HUDEP-2 (cell line): ENCODE data around the gene JPT1.
"Not testable (repeated sequence)": the region's sequence is repeated elsewhere in the genome, so short reads cannot be mapped to it uniquely, and the experiment has no call there.

Source experiments
- DNase-seq, 76 experiments: peaks; one replicate each; lab custom pipeline; 2025; ENCODE audit not compliant: unreplicated experiment in 76 of 76; lab: John Stamatoyannopoulos, UW

Gene JPT1

GRCh38 chr17:75131278-75132017, 22.9 kb downstream of the JPT1 start, which contains the start of gene NT5C:
Gene NT5C, minus strand, starts transcription at chr17:75131742. Its CDS starts 35 bp downstream, at chr17:75131707.
- peak in 68 of 76 experiments; percentile 21 to 82 (median 66) for DNase-seq

DNA sequence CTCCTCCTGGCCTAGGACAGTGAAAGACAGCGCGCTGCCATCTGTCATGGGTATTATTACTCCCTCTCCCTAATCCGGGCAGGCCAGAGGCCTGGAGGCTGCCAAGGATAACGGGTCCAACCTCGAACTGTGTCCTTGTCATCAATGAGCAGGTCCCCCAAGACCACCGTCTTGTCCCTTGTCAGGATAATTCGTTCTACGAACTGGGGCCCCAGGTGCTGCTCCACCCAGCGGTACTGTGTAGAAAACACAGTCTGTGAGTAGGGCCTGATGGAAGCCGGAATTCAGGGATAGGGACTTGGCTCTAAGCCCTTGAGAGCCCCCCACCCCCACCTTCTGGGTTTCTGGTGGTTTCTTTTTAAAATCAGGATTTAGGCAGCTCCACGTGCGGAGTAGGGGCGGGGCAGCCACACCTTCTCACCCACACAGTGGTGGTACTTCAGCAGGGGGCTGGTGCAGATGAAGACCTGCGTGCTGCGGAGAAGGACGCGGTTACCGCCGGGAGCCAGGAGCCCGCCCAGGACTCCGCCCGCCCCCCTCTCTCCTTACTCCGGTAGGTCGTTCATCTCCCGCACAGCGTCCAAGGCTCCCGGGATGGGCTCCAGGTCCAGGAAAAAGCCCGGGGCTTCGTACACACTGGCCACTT, 23.6 kb downstream of the JPT1 start:
- peak in 45 of 76 experiments; percentile 8 to 65 (median 38) for DNase-seq

DNA sequence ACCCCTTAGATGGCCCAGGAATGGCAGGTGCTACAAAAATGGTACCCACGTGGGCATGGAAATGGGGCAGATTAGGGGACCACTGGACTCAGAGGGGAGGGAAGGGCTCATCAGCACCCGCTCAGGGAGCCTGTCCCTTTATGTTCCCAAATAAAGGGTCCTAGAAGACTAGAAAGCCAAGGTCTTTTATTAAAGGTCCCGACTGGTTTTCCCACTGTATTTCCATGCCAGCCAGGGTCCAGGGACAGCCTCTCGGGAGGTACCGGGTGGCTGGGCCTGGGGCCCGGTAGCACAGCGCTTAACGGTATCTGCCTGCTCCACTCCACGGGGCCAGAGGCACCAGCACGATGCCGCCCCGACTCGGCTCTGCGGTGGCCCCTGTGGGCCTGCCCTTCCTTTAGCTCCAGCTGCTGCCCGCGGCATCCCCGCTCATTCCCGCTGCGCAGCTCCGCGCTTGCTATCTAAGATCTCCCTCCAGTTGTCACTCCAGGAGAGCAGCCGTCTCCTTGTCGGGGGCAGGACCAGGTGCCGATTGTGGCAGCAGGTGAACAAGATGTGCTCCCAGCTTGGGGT, 24.2 kb downstream of the JPT1 start:
- DNase-seq: no peak

GRCh38 chr17:75129576-75129975, 24.7 kb downstream of the JPT1 start:
- DNase-seq: no peak

DNA sequence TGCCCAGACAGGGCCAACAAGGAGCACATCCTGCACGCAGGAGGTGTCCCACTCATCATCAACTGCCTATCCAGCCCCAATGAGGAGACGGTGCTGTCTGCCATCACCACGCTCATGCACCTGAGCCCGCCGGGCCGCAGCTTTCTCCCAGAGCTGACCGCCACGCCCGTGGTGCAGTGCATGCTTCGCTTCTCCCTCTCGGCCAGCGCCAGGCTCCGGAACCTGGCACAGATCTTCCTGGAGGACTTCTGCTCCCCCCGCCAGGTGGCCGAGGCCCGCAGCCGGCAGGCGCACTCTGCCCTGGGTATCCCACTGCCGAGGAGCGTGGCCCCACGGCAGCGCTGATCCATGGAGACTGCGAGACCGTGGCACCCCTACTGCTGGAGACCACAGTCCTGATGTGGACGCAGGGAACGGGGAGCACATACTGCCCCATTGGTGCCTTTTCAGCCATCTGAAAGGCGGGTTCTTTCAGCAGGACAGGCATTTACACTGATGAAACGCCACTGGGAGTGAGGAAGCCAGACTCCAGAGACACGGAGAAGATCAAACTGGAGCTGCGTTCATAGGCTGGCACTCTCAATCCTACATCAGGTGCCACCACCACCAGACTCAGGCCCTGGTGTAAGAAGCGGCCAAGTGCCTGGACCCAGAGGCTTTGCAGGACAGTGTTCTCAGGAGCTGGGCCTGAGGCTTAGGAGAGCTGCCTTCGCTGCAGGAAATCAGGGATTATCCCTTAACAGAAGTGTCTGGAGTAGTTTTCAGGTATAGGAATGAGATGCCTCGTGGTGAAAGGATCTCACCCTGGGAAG, 25.4 kb downstream of the JPT1 start:
- DNase-seq: no peak

DNA sequence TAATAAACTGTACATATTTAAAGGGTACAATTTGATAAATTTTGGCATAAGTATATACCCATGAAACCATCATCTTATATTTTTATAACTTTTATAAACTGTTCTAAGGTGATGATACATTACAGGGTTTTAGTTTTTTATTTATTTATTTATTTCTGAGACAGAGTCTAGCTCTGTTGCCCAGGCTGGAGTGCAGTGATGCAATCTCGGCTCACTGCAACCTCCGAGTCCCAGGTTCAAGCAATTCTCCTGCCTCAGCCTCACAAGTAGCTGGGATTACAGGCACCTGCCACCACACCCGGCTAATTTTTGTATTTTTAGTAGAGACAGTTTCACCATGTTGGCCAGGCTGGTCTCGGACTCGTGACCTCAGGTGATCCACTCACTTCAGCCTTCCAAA, 26.4 kb downstream of the JPT1 start:
- DNase-seq: not testable (repeated sequence)

DNA sequence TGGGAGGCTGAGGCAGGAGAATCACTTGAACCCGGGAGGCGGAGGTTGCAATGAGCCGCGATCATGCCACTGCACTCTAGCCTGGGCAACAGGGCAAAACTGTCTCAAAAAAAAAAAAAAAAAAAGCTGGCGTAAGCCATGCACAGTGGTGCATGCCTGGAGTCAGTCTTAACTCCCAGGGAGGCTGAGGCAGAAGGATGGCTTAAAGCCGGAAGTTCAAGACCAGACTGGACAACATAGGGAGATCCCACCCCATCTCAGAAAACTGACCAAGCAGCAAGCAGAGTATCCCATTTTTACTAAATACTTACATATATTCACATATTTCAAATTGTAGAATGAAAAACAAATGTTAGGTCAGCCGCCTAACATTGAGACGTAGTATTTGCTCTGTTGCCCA, 27.4 kb downstream of the JPT1 start:
- no peak for DNase-seq

DNA sequence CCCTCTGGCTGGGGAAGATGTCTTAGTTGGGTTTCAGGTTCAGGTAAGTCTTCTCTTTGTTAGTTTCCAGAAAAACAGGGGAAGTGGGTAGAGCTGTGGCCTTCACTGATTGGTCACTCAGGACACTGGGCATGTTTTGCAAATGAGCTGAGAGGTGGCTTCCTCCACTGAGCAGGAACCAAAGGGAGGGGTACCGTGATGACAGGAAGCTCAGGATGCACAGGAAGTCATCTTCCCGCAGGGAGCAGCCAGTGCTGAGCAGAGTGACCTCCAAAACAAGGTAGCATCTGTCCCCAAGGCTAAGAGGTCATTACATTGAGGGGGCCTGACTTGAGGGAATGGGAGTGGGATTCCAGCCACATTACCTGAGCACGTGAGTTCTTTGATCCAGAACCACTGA, 28.3 kb downstream of the JPT1 start:
- DNase-seq: no peak

DNA sequence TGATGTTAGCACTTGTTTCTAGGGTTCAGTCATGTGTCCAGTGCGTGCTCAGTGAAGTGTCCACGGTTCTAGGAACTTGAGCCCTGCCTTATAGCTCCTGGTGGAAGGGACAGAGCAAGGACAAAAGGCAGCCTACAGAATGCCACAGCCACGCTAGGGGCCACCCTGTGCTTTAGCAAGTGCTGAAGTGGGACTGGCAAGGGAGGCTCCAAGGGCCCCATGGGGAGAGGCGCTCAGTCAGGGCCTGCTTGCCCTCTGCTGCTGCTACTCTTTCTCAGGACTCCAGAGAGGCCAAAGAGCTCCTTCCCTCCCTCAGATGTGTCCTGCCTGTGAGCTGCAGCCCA, 29.5 kb downstream of the JPT1 start:
- peak in 31 of 76 experiments; percentile 18 to 82 (median 43) for DNase-seq

GRCh38 chr17:75124041-75124818, 30.1 kb downstream of the JPT1 start:
- peak; percentile 64 to 98 (median 94) for DNase-seq

- no peak for DNase-seq
Measured at GRCh38 chr17:75118307-75118706, 36.0 kb downstream of the JPT1 start.

DNA sequence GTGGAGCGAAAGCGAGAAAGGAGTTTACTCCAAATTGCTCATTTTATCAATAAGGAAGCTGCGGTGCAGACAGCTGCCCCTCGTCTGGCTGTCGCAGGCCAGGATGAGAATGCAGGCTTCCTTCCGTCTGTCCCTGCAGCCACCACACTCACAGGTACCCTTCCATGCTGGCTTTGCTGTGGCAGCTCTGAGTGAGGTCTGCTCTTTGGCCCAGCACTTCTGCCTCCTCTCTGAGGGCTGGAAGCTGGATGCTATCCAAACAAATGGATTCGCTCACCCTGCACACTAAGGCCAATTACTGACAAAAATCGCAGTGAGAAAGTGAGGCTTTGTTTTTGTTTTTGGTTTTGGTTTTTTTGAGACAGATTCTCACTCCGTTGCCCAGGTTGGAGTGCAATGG, 37.6 kb downstream of the JPT1 start:
- DNase-seq: no peak

DNA sequence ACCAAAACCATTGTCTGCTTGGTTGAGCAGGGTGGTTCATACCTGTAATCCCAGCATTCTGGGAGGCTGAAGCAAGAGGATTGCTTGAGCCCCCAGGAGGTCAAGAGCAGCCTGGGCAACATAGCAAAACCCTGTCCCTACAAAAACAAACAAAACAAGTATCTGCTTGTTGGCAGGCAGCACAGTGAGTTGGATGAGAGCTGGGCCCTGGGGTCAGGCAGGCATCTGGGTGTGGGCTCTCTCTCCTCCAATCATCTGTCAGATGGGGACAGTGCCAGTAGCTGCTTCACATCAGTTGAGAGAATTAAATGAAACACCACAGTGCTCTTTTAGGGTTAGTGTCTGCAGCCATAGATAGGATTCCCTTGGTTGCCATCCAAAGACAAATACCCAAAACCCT, 38.8 kb downstream of the JPT1 start:
- DNase-seq: peak in 63 of 76 experiments; percentile 12 to 76 (median 46)

DNA sequence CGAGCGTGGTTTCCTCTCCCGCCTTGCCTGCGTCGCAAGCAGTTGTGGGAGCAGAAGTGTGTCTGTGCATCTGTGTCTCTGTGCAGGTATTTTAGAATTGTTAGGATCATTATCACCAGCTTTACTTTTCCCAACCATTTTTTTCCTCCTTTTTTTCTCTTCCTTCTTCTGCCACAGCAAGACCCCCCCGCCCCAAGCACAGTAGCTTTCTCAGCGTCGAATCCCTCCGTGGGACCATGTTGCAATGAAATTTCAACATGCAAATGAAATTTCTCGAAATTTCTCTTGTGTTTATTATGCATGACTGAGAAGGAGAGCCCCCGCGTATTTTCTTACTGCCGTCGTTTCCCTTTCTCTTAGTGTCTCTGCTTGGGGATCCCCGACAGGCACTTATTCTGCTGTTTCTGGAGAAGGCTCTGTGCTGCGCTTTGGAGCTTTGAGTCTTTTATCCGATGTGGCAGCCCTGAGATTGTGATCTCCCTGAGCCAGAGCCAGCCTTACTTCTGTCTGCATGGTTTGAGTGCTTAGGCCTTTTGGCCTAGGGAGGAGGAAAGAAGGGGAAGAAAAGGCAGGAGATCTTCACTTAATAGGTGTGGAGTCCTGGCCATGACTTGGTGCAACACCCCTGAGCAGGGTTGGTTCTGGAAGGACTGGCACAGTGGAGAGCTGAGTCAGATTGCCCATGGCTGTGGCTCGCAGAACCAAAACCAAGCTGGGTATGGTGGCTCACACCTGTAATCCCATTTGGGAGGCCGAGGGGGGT, 39.6 kb downstream of the JPT1 start:
- DNase-seq: peak in 30 of 76 experiments; percentile 5 to 48 (median 25)

DNA sequence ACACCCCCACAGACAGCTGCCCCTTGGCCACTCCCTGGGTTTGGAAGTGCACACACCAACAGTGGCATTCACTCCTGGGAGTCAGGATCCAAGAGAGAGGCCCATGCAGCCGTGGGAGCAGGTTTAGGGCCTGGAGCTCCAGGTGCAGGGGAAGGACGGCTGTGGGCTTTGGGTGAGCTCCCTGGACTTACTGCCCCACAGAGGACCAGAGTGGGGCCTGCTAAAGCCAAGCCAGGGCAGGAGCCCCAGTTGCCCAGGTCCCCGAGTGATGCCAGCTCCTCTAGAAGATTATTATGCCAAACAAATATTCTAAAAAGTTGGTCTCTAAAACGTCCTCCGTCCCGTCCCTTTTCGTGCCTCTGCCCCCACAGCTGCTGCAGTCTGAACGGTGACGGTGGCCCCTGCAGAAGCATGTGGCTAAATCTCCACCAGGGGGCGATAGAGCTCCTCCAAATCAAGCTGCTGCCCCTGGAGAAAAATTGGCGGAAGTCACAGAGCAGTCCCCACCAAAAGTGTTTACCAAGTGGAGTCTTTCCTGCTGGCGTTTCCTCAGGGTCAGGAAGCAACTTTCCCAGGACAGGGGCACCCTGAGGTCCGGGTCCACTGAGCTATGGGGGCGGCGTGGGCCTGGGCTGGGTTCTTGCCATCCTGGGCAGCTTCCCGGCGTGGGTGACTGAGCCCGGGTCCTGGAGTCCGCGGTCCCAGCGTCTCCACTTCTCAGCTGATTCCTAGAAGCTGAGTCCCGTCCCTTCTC, 40.3 kb downstream of the JPT1 start:
- DNase-seq: peak in 73 of 76 experiments; percentile 44 to 96 (median 83)

- DNase-seq: no peak
Measured at GRCh38 chr17:75111777-75112335, 42.5 kb downstream of the JPT1 start.

GRCh38 chr17:75110234-75110937, 43.9 kb downstream of the JPT1 start:
- peak in 1 of 76 experiments; percentile 13 for DNase-seq
